ENCODE results near the gene HFE. TPM values are rescaled to one million over a fixed set of nuclear protein-coding genes. Genes with fewer than 3 reads are reported as not detected.

Gene HFE
- total and polyA plus RNA-seq, 2 of the 13 experiments (the other 11 are each of a cell fraction or from before 2014, with no cell fraction given) = 3.7 to 6.3 TPM

- TF ChIP-seq, protein P1, sequence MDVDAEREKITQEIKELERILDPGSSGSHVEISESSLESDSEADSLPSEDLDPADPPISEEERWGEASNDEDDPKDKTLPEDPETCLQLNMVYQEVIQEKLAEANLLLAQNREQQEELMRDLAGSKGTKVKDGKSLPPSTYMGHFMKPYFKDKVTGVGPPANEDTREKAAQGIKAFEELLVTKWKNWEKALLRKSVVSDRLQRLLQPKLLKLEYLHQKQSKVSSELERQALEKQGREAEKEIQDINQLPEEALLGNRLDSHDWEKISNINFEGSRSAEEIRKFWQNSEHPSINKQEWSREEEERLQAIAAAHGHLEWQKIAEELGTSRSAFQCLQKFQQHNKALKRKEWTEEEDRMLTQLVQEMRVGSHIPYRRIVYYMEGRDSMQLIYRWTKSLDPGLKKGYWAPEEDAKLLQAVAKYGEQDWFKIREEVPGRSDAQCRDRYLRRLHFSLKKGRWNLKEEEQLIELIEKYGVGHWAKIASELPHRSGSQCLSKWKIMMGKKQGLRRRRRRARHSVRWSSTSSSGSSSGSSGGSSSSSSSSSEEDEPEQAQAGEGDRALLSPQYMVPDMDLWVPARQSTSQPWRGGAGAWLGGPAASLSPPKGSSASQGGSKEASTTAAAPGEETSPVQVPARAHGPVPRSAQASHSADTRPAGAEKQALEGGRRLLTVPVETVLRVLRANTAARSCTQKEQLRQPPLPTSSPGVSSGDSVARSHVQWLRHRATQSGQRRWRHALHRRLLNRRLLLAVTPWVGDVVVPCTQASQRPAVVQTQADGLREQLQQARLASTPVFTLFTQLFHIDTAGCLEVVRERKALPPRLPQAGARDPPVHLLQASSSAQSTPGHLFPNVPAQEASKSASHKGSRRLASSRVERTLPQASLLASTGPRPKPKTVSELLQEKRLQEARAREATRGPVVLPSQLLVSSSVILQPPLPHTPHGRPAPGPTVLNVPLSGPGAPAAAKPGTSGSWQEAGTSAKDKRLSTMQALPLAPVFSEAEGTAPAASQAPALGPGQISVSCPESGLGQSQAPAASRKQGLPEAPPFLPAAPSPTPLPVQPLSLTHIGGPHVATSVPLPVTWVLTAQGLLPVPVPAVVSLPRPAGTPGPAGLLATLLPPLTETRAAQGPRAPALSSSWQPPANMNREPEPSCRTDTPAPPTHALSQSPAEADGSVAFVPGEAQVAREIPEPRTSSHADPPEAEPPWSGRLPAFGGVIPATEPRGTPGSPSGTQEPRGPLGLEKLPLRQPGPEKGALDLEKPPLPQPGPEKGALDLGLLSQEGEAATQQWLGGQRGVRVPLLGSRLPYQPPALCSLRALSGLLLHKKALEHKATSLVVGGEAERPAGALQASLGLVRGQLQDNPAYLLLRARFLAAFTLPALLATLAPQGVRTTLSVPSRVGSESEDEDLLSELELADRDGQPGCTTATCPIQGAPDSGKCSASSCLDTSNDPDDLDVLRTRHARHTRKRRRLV (CRISPR knock-in tag; IDR thresholded peaks at IDR 0.05) = no peak; the same call in none of the 2 replicates
- TF ChIP-seq IRF1 (CRISPR knock-in tag; IDR thresholded peaks at IDR 0.05; ENCODE audit: low read depth) = peak; percentile 94
- peak; percentile 88 for TF ChIP-seq ZFP62 (CRISPR knock-in tag; IDR thresholded peaks at IDR 0.05)
- no peak for TF ChIP-seq ZNF234 (CRISPR knock-in tag; conservative IDR thresholded peaks at IDR 0.05)
- TF ChIP-seq, protein P2, sequence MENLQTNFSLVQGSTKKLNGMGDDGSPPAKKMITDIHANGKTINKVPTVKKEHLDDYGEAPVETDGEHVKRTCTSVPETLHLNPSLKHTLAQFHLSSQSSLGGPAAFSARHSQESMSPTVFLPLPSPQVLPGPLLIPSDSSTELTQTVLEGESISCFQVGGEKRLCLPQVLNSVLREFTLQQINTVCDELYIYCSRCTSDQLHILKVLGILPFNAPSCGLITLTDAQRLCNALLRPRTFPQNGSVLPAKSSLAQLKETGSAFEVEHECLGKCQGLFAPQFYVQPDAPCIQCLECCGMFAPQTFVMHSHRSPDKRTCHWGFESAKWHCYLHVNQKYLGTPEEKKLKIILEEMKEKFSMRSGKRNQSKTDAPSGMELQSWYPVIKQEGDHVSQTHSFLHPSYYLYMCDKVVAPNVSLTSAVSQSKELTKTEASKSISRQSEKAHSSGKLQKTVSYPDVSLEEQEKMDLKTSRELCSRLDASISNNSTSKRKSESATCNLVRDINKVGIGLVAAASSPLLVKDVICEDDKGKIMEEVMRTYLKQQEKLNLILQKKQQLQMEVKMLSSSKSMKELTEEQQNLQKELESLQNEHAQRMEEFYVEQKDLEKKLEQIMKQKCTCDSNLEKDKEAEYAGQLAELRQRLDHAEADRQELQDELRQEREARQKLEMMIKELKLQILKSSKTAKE (CRISPR knock-in tag; IDR thresholded peaks at IDR 0.05; ENCODE audit: borderline replicate concordance) = peak; percentile 45; the same call in 1 of the 2 replicates
- TF ChIP-seq ZC3H4 (CRISPR knock-in tag; IDR thresholded peaks at IDR 0.05; ENCODE audit: borderline replicate concordance) = peak; percentile 100
- TF ChIP-seq FOXJ3 (CRISPR knock-in tag; IDR thresholded peaks at IDR 0.05; ENCODE audit: borderline replicate concordance) = peak; percentile 73
- TF ChIP-seq ZNF713 (CRISPR knock-in tag; IDR thresholded peaks at IDR 0.05) = no peak
- TF ChIP-seq RXRA (CRISPR knock-in tag; IDR thresholded peaks at IDR 0.05) = peak; percentile 86
- TF ChIP-seq THYN1 (CRISPR knock-in tag; IDR thresholded peaks at IDR 0.05; ENCODE audit: borderline replicate concordance, low read depth) = peak; percentile 98
- peak; percentile 86; the same call in 1 of the 2 replicates for TF ChIP-seq REL (CRISPR knock-in tag; conservative IDR thresholded peaks at IDR 0.05)
- TF ChIP-seq ZFP90 (CRISPR knock-in tag; IDR thresholded peaks at IDR 0.05; ENCODE audit: borderline replicate concordance) = peak; percentile 80
- TF ChIP-seq ZNF263 (CRISPR knock-in tag; IDR thresholded peaks at IDR 0.05) = peak; percentile 72
- peak; percentile 86 for TF ChIP-seq YY1 (IDR thresholded peaks at IDR 0.05; ENCODE audit: insufficient read depth, insufficient replicate concordance, low read depth, low read length)
- peak; percentile 48; the same call in 1 of the 2 replicates for TF ChIP-seq ZBTB4 (CRISPR knock-in tag; IDR thresholded peaks at IDR 0.05; ENCODE audit: borderline replicate concordance)
- peak; percentile 89 for TF ChIP-seq SNAPC5 (CRISPR knock-in tag; IDR thresholded peaks at IDR 0.05; ENCODE audit: borderline replicate concordance)
- TF ChIP-seq TGIF2 (CRISPR knock-in tag; IDR thresholded peaks at IDR 0.05) = peak; percentile 93
Observed at GRCh38 chr6:26103770-26104456, 16.7 kb downstream of the HFE start (continued).
